ENCODE data around the gene PRR14. TPM values are rescaled to one million over a fixed set of nuclear protein-coding genes. Genes with fewer than 3 reads are reported as not detected.

The PRR14 gene
- total and polyA plus RNA-seq, 4 donors: 16.0 to 63.2 (median 52.5) TPM

- H3K36me3 ChIP-seq (ENCODE audit: control insufficient read depth in 4 of 4, insufficient read depth in 4 of 4, low read length in 4 of 4): peaks cover 11 to 24% (median 17%) of the 10 kb centered on the region in 4 donors
- H3K9ac ChIP-seq (ENCODE audit: insufficient read depth in 1 of 2, low read length in 2 of 2): no peak overlapping the region
- WGBS, 2 donors: 95 to 98% methylated on average over 3 of the region's 3 CpGs
- H3K4me1 ChIP-seq (ENCODE audit: control insufficient read depth in 5 of 5, insufficient read depth in 5 of 5, low read length in 5 of 5): peaks cover 0 to 12% (median 2%) of the 10 kb centered on the region in 5 donors
- no peak for TF ChIP-seq CTCF (IDR thresholded peaks at IDR 0.05; ENCODE audit: control extremely low read depth, extremely low read depth)
- DNase-seq: no peak
- no peak for ATAC-seq (ENCODE audit: insufficient read depth, low FRiP score)
- H3K27me3 ChIP-seq (ENCODE audit: control insufficient read depth in 3 of 3, insufficient read depth in 3 of 3, low read length in 2 of 3): no peaks in the 10 kb centered on the region
- H3K9me3 ChIP-seq (ENCODE audit: control insufficient read depth in 4 of 4, insufficient read depth in 3 of 4, low read length in 3 of 4): no peaks in the 10 kb centered on the region
- no peak overlapping the region for H3K4me3 ChIP-seq
- no peak overlapping the region for H3K27ac ChIP-seq (ENCODE audit: low read depth in 1 of 2, low read length in 1 of 2)
Measured at GRCh38 chr16:30606004-30606403, 44.8 kb upstream of the PRR14 start.

DNA sequence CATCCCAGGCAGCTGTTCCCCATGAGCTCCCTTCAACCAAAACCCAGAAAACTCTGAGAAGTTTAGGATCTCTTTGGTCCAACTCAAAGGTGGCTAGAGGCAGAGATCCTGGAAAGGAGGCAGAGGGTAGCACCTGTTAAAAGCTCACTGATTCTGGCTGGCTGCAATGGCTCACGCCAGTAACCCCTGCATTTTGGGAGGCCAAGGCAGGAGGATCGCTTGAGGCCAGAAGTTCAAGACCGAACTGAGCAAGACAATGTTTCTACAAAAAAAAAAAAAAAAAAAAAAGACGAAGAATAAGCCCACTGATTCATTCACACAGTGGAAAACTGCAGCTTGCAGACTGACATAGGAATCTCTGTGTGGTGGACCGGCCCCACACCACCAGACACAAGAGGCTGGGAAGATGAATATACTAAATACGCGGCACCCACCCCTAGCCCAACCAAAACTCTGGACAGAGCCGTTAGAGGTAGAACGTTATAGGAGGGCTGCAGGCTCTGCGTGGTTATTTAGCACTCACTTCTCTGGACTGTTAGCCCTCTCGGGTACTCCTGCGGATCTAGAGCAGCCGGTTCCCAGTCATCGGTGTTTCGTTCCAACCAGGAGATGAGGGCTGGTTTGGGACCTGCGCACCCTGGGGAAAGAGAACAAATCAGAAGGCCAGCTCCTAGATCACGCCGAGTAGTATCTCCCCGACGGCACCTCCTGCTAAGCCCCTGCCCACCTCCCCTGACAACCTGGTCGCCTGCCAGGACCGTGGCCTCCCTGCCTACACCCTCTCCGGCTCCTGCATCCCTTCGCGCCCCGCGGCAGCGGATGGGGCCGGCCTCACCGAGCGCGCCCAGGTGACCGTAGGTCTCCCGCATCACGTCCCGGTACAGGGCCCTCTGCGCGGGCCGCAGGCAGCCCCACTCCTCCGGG lies 41.5 kb upstream of the PRR14 start:
- DNase-seq (peak; percentile 50 to 60 (median 59)), ATAC-seq (ENCODE audit: insufficient read depth, low FRiP score) (peak; percentile 60)
- peaks cover 4 to 13% (median 9%) of the 10 kb centered on the region in 4 donors for H3K36me3 ChIP-seq (ENCODE audit: control insufficient read depth in 4 of 4, insufficient read depth in 4 of 4, low read length in 4 of 4)
- 12 to 14% methylated on average over 39 to 40 of the region's 40 CpGs for WGBS, 2 donors
- H3K4me1 ChIP-seq (ENCODE audit: control insufficient read depth in 5 of 5, insufficient read depth in 5 of 5, low read length in 5 of 5): peaks cover 0 to 12% (median 2%) of the 10 kb centered on the region in 5 donors
- peak overlapping the region; percentile 81 for H3K4me3 ChIP-seq
- no peaks in the 10 kb centered on the region for H3K9me3 ChIP-seq (ENCODE audit: control insufficient read depth in 4 of 4, insufficient read depth in 3 of 4, low read length in 3 of 4)
- peak overlapping the region; percentile 92 to 94 for H3K9ac ChIP-seq (ENCODE audit: insufficient read depth in 1 of 2, low read length in 2 of 2)
- H3K27ac ChIP-seq (ENCODE audit: low read depth in 1 of 2, low read length in 1 of 2): peak overlapping the region; percentile 96
- no peaks in the 10 kb centered on the region for H3K27me3 ChIP-seq (ENCODE audit: control insufficient read depth in 3 of 3, insufficient read depth in 3 of 3, low read length in 2 of 3)
- TF ChIP-seq CTCF (IDR thresholded peaks at IDR 0.05; ENCODE audit: control extremely low read depth, extremely low read depth): no peak

DNA sequence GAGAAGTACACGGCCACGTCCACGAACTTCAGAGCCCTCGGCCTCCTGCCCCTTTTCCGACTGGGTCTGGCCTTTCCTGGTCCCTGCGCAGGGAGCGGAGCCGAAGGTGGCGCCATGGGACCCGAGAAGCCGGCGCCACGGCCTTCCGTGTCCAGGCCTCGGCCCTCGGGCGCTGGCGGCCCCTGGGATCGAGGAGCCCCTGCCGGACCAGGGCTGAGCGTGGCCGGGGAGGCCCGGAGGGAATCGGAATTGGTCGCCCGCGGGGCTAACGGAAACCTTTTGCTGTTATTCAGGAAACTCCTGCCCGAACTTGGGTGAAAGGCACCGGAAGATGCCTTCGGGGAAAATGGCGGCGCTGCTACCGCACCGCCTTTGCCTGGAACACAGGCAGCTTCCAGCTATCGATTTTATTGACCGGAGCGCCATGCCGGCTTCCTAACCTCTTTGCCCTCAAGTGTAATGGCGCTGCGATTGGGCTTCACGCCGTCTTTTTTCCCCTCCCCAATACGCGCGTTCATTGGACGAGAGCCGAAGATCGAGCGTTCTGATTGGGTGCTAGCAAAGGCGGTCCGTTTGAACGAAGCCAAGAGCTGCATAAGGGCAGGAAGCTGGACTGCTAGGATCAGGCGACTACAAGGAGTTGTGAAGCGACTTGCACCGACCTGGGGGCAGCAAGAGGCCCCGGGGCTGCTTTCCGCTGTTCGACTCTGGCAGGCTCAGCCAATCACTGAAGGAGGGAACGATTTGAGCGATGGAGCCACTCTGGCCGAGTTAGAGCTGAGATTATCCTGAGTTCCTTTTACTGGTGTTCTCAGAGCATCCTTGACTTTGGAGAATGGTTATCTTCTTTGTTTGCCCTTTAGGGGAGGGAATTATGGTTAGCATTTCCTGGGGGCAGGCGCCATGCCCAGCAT lies 40.6 kb upstream of the PRR14 start, which contains the start of gene ZNF689:
TSS of gene ZNF689 (minus strand) at position 464 of the 914 bp plus-strand sequence. CDS start at position 116, 348 bp downstream.
- TF ChIP-seq CTCF (IDR thresholded peaks at IDR 0.05; ENCODE audit: control extremely low read depth, extremely low read depth): no peak
- peak; percentile 98 to 99 (median 99) for DNase-seq
- Histone ChIP-seq H3K27me3 (ENCODE audit: control insufficient read depth in 3 of 3, insufficient read depth in 3 of 3, low read length in 2 of 3) (no peaks in the 10 kb centered on the region), H3K4me1 (ENCODE audit: control insufficient read depth in 5 of 5, insufficient read depth in 5 of 5, low read length in 5 of 5) (peaks cover 0 to 12% (median 2%) of the 10 kb centered on the region in 5 donors), H3K27ac (ENCODE audit: low read depth in 1 of 2, low read length in 1 of 2) (peak within 1 kb of the TSS; percentile 96), H3K9me3 (ENCODE audit: control insufficient read depth in 4 of 4, insufficient read depth in 3 of 4, low read length in 3 of 4) (no peaks in the 10 kb centered on the region), H3K9ac (ENCODE audit: insufficient read depth in 1 of 2, low read length in 2 of 2) (peak within 1 kb of the TSS; percentile 92 to 94), H3K4me3 (peak within 1 kb of the TSS; percentile 81), H3K36me3 (ENCODE audit: control insufficient read depth in 4 of 4, insufficient read depth in 4 of 4, low read length in 4 of 4) (peaks cover under 1 to 8% (median 4%) of the 10 kb centered on the region in 4 donors)
- WGBS, 2 donors: 0 to 1% methylated on average over 63 of the region's 63 CpGs
- ATAC-seq (ENCODE audit: insufficient read depth, low FRiP score): peak; percentile 96

Data from lung (tissue), 12 donors.